ENCODE results near the gene RAD51B.

RAD51B gene

DNA sequence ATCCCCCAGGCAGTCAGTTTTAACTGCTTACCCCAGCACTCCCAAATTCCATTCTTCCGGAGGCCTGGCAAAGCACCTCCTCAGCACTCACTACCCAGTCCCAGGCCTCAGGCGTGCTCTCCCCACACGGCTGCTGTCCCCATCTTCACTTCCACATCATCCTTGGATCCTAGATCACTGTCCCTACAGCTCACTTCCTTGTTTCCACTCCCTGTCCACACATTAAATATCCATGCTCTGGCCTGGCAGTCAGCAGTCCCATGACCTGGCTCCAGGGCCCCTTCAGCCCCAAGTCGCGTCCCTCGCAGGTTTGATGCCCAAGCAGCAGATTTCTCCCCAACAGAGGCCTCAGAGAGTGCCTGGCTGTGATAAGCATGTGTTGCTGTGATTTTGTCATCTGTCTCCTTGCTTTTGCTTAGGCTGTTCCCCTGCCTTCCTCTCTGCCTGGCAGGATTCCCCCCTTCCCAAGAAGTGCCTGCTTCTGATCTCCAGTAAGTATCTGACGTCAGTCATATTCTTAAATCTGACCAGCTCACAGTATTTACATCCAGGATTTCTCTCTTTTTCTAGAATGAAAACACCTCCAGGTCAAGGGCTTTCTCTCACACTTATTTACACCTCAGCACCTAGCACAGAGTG lies 731.6 kb downstream of the RAD51B start:
- TF ChIP-seq EZH2 (optimal IDR thresholded peaks at IDR 0.05; ENCODE audit: low read depth, low read length) (no peak), EZH2phosphoT487 (IDR thresholded peaks at IDR 0.05; ENCODE audit: low read length) (no peak)
- TF ChIP-seq, protein P1, sequence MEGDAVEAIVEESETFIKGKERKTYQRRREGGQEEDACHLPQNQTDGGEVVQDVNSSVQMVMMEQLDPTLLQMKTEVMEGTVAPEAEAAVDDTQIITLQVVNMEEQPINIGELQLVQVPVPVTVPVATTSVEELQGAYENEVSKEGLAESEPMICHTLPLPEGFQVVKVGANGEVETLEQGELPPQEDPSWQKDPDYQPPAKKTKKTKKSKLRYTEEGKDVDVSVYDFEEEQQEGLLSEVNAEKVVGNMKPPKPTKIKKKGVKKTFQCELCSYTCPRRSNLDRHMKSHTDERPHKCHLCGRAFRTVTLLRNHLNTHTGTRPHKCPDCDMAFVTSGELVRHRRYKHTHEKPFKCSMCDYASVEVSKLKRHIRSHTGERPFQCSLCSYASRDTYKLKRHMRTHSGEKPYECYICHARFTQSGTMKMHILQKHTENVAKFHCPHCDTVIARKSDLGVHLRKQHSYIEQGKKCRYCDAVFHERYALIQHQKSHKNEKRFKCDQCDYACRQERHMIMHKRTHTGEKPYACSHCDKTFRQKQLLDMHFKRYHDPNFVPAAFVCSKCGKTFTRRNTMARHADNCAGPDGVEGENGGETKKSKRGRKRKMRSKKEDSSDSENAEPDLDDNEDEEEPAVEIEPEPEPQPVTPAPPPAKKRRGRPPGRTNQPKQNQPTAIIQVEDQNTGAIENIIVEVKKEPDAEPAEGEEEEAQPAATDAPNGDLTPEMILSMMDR (IDR thresholded peaks at IDR 0.05; ENCODE audit: low read length): no peak
- Histone ChIP-seq H3K9me2 (replicated peaks; ENCODE audit: insufficient read depth, low read length) (no peaks in the 10 kb centered on the region), H3K4me3 (ENCODE audit: low read length) (no peak overlapping the region), H3K9me3 (replicated peaks; ENCODE audit: insufficient read depth, low read length) (no peaks in the 10 kb centered on the region), H3K9ac (ENCODE audit: low read length) (no peak overlapping the region), H3K79me2 (ENCODE audit: low read length) (no peaks in the 10 kb centered on the region), H2AFZ (ENCODE audit: low read length) (no peak overlapping the region), H3K27me3 (replicated peaks; ENCODE audit: insufficient read depth, low read length) (no peaks in the 10 kb centered on the region), H3F3A (ENCODE audit: insufficient read depth, low read length) (no peaks in the 10 kb centered on the region), H3K36me3 (replicated peaks; ENCODE audit: insufficient read depth, low read length) (no peaks in the 10 kb centered on the region), H4K20me1 (ENCODE audit: insufficient read depth, low read length) (no peaks in the 10 kb centered on the region), H3K4me2 (ENCODE audit: low read depth, low read length) (no peak overlapping the region), H3K4me1 (ENCODE audit: low read length) (peaks cover 8% of the 10 kb centered on the region; the same call in 1 of the 2 replicates), H3K27ac (ENCODE audit: low read length) (no peak overlapping the region)
- DNase-seq: no peak

DNA sequence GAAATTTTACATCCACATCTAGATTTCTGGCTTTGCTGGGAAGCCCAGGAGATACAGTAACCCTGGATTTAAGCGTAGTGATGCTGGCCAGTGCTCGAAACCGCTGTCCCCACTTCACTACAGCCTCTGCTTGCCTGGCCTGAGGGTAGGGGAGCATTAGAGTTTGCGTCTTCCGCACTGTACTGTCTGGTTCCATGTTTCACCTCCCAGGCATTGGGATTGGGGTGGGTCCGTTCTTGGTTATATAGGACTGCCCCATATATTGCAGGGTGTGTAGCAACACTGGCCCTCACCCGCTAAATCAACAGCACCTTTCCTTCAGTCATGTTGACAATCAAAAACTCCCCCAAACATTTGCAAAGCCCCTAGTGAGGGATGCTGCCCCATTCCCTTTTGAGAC lies 732.5 kb downstream of the RAD51B start:
- Histone ChIP-seq H3K4me2 (ENCODE audit: low read depth, low read length) (no peak overlapping the region), H2AFZ (ENCODE audit: low read length) (no peak overlapping the region), H3K9me3 (replicated peaks; ENCODE audit: insufficient read depth, low read length) (no peaks in the 10 kb centered on the region), H3K9me2 (replicated peaks; ENCODE audit: insufficient read depth, low read length) (no peaks in the 10 kb centered on the region), H3F3A (ENCODE audit: insufficient read depth, low read length) (no peaks in the 10 kb centered on the region), H3K9ac (ENCODE audit: low read length) (no peak overlapping the region), H3K4me3 (ENCODE audit: low read length) (no peak overlapping the region), H3K79me2 (ENCODE audit: low read length) (no peaks in the 10 kb centered on the region), H3K4me1 (ENCODE audit: low read length) (peaks cover 8% of the 10 kb centered on the region; the same call in 1 of the 2 replicates), H3K27me3 (replicated peaks; ENCODE audit: insufficient read depth, low read length) (no peaks in the 10 kb centered on the region), H3K36me3 (replicated peaks; ENCODE audit: insufficient read depth, low read length) (no peaks in the 10 kb centered on the region), H4K20me1 (ENCODE audit: insufficient read depth, low read length) (no peaks in the 10 kb centered on the region), H3K27ac (ENCODE audit: low read length) (no peak overlapping the region)
- TF ChIP-seq EZH2phosphoT487 (IDR thresholded peaks at IDR 0.05; ENCODE audit: low read length): no peak
- TF ChIP-seq, protein P1 (IDR thresholded peaks at IDR 0.05; ENCODE audit: low read length): no peak
- TF ChIP-seq EZH2 (optimal IDR thresholded peaks at IDR 0.05; ENCODE audit: low read depth, low read length): no peak
- no peak for DNase-seq

DNA sequence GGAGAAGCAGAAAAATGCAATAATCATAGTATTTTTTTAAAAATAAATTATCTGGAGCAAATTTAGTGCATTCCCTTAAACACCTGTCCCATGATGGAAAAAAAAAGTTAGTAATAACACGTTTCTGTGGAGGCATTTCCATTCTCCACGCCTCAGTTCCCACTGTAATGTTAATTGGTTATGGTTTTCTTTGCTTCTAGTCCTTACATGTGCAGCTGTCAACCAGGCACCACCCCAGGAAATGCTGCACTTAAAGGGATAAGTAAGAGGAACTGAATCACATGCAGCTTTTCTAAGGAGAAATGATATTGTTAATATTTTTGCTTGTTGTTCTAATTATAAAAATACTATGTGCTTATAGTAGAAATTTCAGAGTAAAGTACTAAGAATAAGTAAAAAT lies 733.0 kb downstream of the RAD51B start:
- no peak overlapping the region for H3K9ac ChIP-seq (ENCODE audit: low read length)
- H3K79me2 ChIP-seq (ENCODE audit: low read length): no peaks in the 10 kb centered on the region
- H3K4me1 ChIP-seq (ENCODE audit: low read length): peaks cover 8% of the 10 kb centered on the region; the same call in 1 of the 2 replicates
- no peak overlapping the region for H3K4me2 ChIP-seq (ENCODE audit: low read depth, low read length)
- no peak for DNase-seq
- no peak overlapping the region for H2AFZ ChIP-seq (ENCODE audit: low read length)
- H3K36me3 ChIP-seq (replicated peaks; ENCODE audit: insufficient read depth, low read length): no peaks in the 10 kb centered on the region
- no peaks in the 10 kb centered on the region for H3K9me3 ChIP-seq (replicated peaks; ENCODE audit: insufficient read depth, low read length)
- TF ChIP-seq EZH2 (optimal IDR thresholded peaks at IDR 0.05; ENCODE audit: low read depth, low read length) (no peak), EZH2phosphoT487 (IDR thresholded peaks at IDR 0.05; ENCODE audit: low read length) (no peak)
- TF ChIP-seq, protein P1 (IDR thresholded peaks at IDR 0.05; ENCODE audit: low read length): no peak
- H3K27me3 ChIP-seq (replicated peaks; ENCODE audit: insufficient read depth, low read length): no peaks in the 10 kb centered on the region
- no peaks in the 10 kb centered on the region for H3F3A ChIP-seq (ENCODE audit: insufficient read depth, low read length)
- no peak overlapping the region for H3K27ac ChIP-seq (ENCODE audit: low read length)
- no peaks in the 10 kb centered on the region for H3K9me2 ChIP-seq (replicated peaks; ENCODE audit: insufficient read depth, low read length)
- H3K4me3 ChIP-seq (ENCODE audit: low read length): no peak overlapping the region
- H4K20me1 ChIP-seq (ENCODE audit: insufficient read depth, low read length): no peaks in the 10 kb centered on the region
